K562 (cell line): ENCODE results near the gene HERC3. TPM values are rescaled to one million over a fixed set of nuclear protein-coding genes. Genes with fewer than 3 reads are reported as not detected.

ENCODE experiments used
- BCL6 ChIP-seq: fragments of 250-450 bp; sonication (Bioruptor Pico); IDR thresholded peaks from 2 replicates; pipeline ENCODE4 v1.4.0; 2020
- CHAMP1 ChIP-seq: fragments of 450-650 bp; IDR thresholded peaks from 2 replicates; pipeline ENCODE4 v1.6.1; 2016; ENCODE audit warnings: mild to moderate bottlenecking
- ETV6 ChIP-seq, 3 experiments: fragments of 150-350 bp in 1 of 3; sonication (generic) in 1 of 3; formaldehyde crosslinking in 1 of 3; IDR thresholded peaks; 2 replicates each; pipeline versions ENCODE4 v1.6.1 to v1.8.0; 2014 to 2022; ENCODE audit warnings: borderline replicate concordance in 2 of 3, low read depth in 2 of 3, antibody characterized with exemption in 1 of 3, low read length in 1 of 3, mild to moderate bottlenecking in 1 of 3, missing genetic modification reagents in 1 of 3
- GATAD2A ChIP-seq: fragments of 450-650 bp; IDR thresholded peaks from 2 replicates; pipeline ENCODE4 v1.6.1; 2017
- GATAD2B ChIP-seq: fragments of 450-650 bp; IDR thresholded peaks from 2 replicates; pipeline ENCODE4 v1.6.1; 2017; ENCODE audit warnings: mild to moderate bottlenecking, borderline replicate concordance
- HDGF ChIP-seq: fragments of 450-650 bp; IDR thresholded peaks from 2 replicates; pipeline ENCODE4 v1.6.1; 2016
- L3MBTL2 ChIP-seq: fragments of 450-650 bp; IDR thresholded peaks from 2 replicates; pipeline ENCODE4 v1.6.1; 2016; ENCODE audit warnings: mild to moderate bottlenecking, moderate library complexity
- MAFK ChIP-seq: IDR thresholded peaks from 2 replicates; pipeline ENCODE4 v1.6.1; 2011; ENCODE audit warnings: low read length, improper control_type of control experiment
- MNT ChIP-seq, 2 experiments: fragments of 450-650 bp; conservative IDR thresholded peaks; 2 replicates each; pipeline ENCODE4 v1.6.1; 2017; ENCODE audit warnings: mild to moderate bottlenecking in 2 of 2, moderate library complexity in 2 of 2
- PTRF ChIP-seq: fragments of 450-650 bp; IDR thresholded peaks from 2 replicates; pipeline ENCODE4 v1.6.1; 2016; ENCODE audit warnings: mild to moderate bottlenecking, missing genetic modification characterization, missing compliant biosample characterization
- SAFB2 ChIP-seq: fragments of 200-400 bp; formaldehyde crosslinking; IDR thresholded peaks from 2 replicates; pipeline ENCODE4 v1.6.1; 2018; ENCODE audit warnings: borderline replicate concordance, low read length, low read depth, moderate library complexity; ENCODE audit not compliant: severe bottlenecking
- SIN3A ChIP-seq, 2 experiments: fragments of 150-350 bp in 1 of 2; IDR thresholded peaks; 2 replicates each; pipeline ENCODE4 v1.6.1; 2011 to 2016; ENCODE audit warnings: borderline replicate concordance in 2 of 2, low read depth in 2 of 2, low read length in 2 of 2, mild to moderate bottlenecking in 2 of 2, moderate library complexity in 2 of 2; ENCODE audit not compliant: control insufficient read depth in 1 of 2
- SREBF1 ChIP-seq: fragments of 150-350 bp; IDR thresholded peaks from 2 replicates; pipeline ENCODE4 v1.6.1; 2014; ENCODE audit warnings: antibody characterized with exemption, low read depth, low read length, borderline replicate concordance
- SRF ChIP-seq, 2 experiments: fragments of 250-450, 450-650 bp in 1 of 2; sonication (Bioruptor Pico) in 1 of 2; sonication (generic) in 1 of 2; formaldehyde crosslinking; IDR thresholded peaks; 2 replicates each; pipeline versions ENCODE4 v1.5.0 to v1.5.1; 2020 to 2022; ENCODE audit warnings: mild to moderate bottlenecking in 1 of 2, missing genetic modification reagents in 1 of 2
- SRSF3 ChIP-seq: fragments of 200-400 bp; formaldehyde crosslinking; IDR thresholded peaks from 2 replicates; pipeline ENCODE4 v1.6.1; 2016; ENCODE audit warnings: mild to moderate bottlenecking, low read length, moderate library complexity; ENCODE audit not compliant: insufficient read depth
- TFAP4 ChIP-seq: sonication (generic); formaldehyde crosslinking; IDR thresholded peaks from 2 replicates; pipeline ENCODE4 v1.8.0; 2022; ENCODE audit warnings: missing genetic modification reagents, mild to moderate bottlenecking, moderate library complexity, borderline replicate concordance
- XRCC4 ChIP-seq: IDR thresholded peaks from one replicate; pipeline ENCODE4 v1.6.1; 2011; ENCODE audit not compliant: insufficient read depth, insufficient read length; ENCODE audit errors: extremely low read depth
- ZNF507 ChIP-seq: conservative IDR thresholded peaks from 2 replicates; pipeline ENCODE4 v1.6.1; 2017; ENCODE audit warnings: missing genetic modification characterization, missing compliant biosample characterization
- polyA plus RNA-seq, 8 experiments: library from polyadenylated mRNA; depleted of rRNA in 4 of 8; stranded (reverse) in 5 of 8; unstranded in 3 of 8; fragments of >200 nt; fragmentation: Nextera tagmentation in 2 of 8; fragmentation: Illumina TruSeq in 1 of 8; extraction: Ambion mirVana in 2 of 8; extraction: Trizol in 1 of 8; gene quantifications; 2 replicates each; pipeline versions ENCODE4 v1.2.1 to v1.2.3, GENCODE V29; 2011 to 2014; ENCODE audit warnings: inconsistent platforms in 1 of 8, missing spikeins in 1 of 8
- total RNA-seq, 7 experiments: library from RNA; depleted of rRNA in 6 of 7; stranded (reverse); fragments of >200 nt in 6 of 7; fragmentation: Illumina TruSeq in 2 of 7; extraction: Trizol in 2 of 7; gene quantifications; 2 replicates each; pipeline versions ENCODE4 v1.2.1 to v1.2.3, GENCODE V29; 2011 to 2021; ENCODE audit warnings: low replicate concordance in 1 of 7
- TF ChIP-seq, protein P1 (sequence below): fragments of 450-650 bp; IDR thresholded peaks from 2 replicates; pipeline ENCODE4 v1.6.1; 2016; ENCODE audit warnings: borderline replicate concordance

HERC3 gene
- total and polyA plus RNA-seq, 9 of the 15 experiments (the other 6 are each of a cell fraction or from before 2014, with no cell fraction given), result 1.8 to 13.1 (median 7.6) TPM

DNA sequence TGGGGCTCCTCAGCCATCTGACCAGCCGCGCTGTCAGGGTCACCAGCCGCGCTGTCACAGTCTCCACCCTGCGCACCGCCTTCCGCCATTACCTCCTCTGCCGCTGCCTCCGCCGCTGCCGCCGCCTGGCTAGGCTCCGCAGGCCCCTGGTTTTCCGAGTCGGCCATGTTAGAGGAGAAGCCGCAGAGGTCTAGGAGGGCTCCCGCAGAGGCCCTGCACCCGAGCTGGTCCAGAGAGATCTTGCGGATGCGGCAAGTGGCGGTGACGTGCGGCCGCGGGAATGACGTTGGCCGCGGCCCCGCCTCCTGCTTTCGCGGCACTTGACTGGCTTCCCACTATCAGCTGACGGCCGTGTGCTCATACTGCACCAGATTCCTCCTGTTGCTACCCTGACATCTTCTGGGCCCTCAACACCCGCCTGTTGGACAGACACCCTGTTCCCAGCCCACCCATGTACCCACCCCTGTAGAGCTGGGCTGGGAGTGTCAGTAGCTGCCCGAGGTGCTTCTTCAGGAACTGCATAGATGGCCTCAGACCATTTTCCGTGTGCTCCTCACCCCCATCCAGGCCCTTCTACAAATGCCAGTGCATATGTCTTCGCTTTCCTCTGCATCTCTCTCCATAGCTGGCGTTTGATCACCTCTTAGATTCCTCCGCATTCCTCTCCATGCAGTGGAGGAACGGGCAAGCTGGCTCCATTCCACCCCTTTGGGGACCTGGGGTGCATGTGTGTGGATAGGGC lies 105.5 kb downstream of the HERC3 start, which contains the start of gene NAP1L5 (continued):
- TF ChIP-seq GATAD2B (no peak), BCL6 (CRISPR knock-in tag) (no peak), SRSF3 (no peak), SIN3A (IDR thresholded peaks at IDR 0.05; ENCODE audit: borderline replicate concordance in 2 of 2, control insufficient read depth in 1 of 2, low read depth in 2 of 2, low read length in 2 of 2) (no peak), ETV6 (IDR thresholded peaks at IDR 0.05; ENCODE audit: borderline replicate concordance in 1 of 2, low read depth in 2 of 2, low read length in 1 of 2) (no peak), ETV6 (CRISPR knock-in tag; IDR thresholded peaks at IDR 0.05; ENCODE audit: borderline replicate concordance) (no peak), SRF (CRISPR knock-in tag; IDR thresholded peaks at IDR 0.05) (no peak), SREBF1 (no peak), CHAMP1 (no peak), PTRF (tag) (no peak), MNT (conservative IDR thresholded peaks at IDR 0.05) (0 out of 4 replicates have a peak, but pooled peaks of 1 of the 2 experiments have one; percentile 14), TFAP4 (CRISPR knock-in tag) (peak; percentile 82), SAFB2 (no peak), HDGF (no peak), GATAD2A (no peak), ZNF507 (tag) (no peak), XRCC4 (no peak), L3MBTL2 (0 out of 2 replicates have a peak, but pooled peaks have one; percentile 15), MAFK (no peak)
- TF ChIP-seq, protein P1, sequence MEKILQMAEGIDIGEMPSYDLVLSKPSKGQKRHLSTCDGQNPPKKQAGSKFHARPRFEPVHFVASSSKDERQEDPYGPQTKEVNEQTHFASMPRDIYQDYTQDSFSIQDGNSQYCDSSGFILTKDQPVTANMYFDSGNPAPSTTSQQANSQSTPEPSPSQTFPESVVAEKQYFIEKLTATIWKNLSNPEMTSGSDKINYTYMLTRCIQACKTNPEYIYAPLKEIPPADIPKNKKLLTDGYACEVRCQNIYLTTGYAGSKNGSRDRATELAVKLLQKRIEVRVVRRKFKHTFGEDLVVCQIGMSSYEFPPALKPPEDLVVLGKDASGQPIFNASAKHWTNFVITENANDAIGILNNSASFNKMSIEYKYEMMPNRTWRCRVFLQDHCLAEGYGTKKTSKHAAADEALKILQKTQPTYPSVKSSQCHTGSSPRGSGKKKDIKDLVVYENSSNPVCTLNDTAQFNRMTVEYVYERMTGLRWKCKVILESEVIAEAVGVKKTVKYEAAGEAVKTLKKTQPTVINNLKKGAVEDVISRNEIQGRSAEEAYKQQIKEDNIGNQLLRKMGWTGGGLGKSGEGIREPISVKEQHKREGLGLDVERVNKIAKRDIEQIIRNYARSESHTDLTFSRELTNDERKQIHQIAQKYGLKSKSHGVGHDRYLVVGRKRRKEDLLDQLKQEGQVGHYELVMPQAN, result no peak
